ENCODE measurements around the gene METTL8.

METTL8 gene

DNA sequence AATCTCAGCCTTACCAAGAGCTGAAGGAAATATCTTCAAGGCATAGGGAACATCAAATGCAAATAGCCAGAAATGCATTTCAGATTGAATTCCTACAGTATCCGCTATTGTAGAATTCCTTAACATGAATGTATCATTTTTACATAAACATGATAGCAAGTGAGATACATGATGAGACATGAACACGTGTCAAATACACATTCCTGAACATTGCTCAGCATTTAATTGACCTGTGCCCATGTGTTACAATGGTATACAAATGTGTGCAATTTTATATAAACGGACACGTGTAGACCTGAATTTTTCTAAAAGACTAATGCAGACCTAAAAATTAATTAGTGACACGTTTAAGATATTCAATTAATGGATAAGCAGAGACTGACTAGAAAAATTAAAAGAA lies 140.1 kb downstream of the METTL8 start:
- no peak overlapping the region for H3K4me3 ChIP-seq (ENCODE audit: low read length)
- peaks cover 3% of the 10 kb centered on the region for H3K4me1 ChIP-seq (ENCODE audit: control insufficient read depth, low read depth, low read length)
- H3K9ac ChIP-seq (ENCODE audit: low read length): no peak overlapping the region
- H3K27me3 ChIP-seq (ENCODE audit: control insufficient read depth, insufficient read depth, low read length): no peaks in the 10 kb centered on the region
- no peak overlapping the region for H3K27ac ChIP-seq (ENCODE audit: low read length)
- H3K36me3 ChIP-seq (ENCODE audit: control insufficient read depth, low read depth, low read length): no peaks in the 10 kb centered on the region
- no peaks in the 10 kb centered on the region for H3K9me3 ChIP-seq (ENCODE audit: control insufficient read depth, low read depth, low read length)

DNA sequence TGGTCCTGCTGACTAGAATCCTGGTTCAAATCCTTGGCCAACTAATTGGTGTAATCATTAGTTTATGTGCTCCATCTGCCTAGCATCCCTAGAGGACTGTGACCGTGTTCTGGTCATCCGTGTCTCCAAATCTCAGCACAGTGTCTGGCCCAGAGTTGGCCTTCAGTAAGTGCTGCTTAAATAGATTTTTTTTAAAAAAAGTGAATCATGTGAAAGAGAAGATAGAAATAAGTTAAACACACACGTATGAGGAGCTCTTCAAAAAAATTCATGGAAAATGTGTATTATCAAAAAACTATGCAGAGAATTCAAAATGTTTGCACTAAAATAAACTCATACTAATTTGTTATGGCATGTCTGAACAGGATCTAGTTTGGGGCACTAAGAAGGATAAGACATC lies 143.8 kb downstream of the METTL8 start:
- Histone ChIP-seq H3K9me3 (ENCODE audit: control insufficient read depth, low read depth, low read length) (no peaks in the 10 kb centered on the region), H3K4me3 (ENCODE audit: low read length) (no peak overlapping the region), H3K4me1 (ENCODE audit: control insufficient read depth, low read depth, low read length) (peaks cover 3% of the 10 kb centered on the region), H3K9ac (ENCODE audit: low read length) (no peak overlapping the region), H3K36me3 (ENCODE audit: control insufficient read depth, low read depth, low read length) (no peaks in the 10 kb centered on the region), H3K27ac (ENCODE audit: low read length) (no peak overlapping the region), H3K27me3 (ENCODE audit: control insufficient read depth, insufficient read depth, low read length) (no peaks in the 10 kb centered on the region)

DNA sequence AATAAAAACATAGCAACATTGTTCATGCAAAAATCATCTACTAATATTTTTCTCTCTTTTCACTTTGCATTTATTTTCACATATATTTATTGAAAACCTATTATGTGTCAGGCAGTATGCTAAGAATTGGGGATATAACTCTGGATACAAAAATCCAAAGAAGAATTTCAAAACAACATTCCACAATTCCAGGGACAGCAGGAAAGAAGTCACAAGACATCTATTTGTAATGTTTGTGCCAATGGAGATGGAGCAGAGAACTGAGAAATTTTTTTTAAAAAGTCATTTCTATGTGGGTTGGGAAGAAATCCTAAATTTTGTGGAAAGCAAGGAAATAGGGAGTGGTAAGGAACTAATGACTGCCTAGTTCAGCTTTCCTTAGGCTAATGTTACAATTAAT lies 144.5 kb downstream of the METTL8 start:
- H3K36me3 ChIP-seq (ENCODE audit: control insufficient read depth, low read depth, low read length): no peaks in the 10 kb centered on the region
- no peak overlapping the region for H3K4me3 ChIP-seq (ENCODE audit: low read length)
- H3K27ac ChIP-seq (ENCODE audit: low read length): no peak overlapping the region
- no peak overlapping the region for H3K9ac ChIP-seq (ENCODE audit: low read length)
- peaks cover 3% of the 10 kb centered on the region for H3K4me1 ChIP-seq (ENCODE audit: control insufficient read depth, low read depth, low read length)
- H3K27me3 ChIP-seq (ENCODE audit: control insufficient read depth, insufficient read depth, low read length): no peaks in the 10 kb centered on the region
- no peaks in the 10 kb centered on the region for H3K9me3 ChIP-seq (ENCODE audit: control insufficient read depth, low read depth, low read length)

DNA sequence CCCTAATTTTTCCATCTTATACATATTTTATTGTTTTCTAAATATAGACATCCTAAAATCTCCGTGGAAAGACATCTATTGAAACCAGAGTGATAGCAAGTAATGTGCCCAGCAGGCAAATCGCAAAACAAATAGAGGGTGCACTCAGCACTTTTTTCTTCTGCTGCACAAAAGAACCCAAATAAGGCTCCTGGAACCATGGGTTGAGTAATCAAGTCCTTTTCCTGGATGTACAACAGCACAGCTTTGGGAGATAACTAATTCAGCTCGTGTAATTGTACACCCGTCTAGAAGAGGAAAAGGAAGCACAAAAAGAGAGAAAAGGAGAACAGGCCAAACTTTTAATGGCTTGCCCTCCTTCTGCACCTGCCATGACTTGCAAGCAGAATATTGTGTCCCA lies 146.2 kb downstream of the METTL8 start:
- Histone ChIP-seq H3K9ac (ENCODE audit: low read length) (no peak overlapping the region), H3K36me3 (ENCODE audit: control insufficient read depth, low read depth, low read length) (no peaks in the 10 kb centered on the region), H3K9me3 (ENCODE audit: control insufficient read depth, low read depth, low read length) (no peaks in the 10 kb centered on the region), H3K27me3 (ENCODE audit: control insufficient read depth, insufficient read depth, low read length) (no peaks in the 10 kb centered on the region), H3K4me3 (ENCODE audit: low read length) (no peak overlapping the region), H3K27ac (ENCODE audit: low read length) (no peak overlapping the region), H3K4me1 (ENCODE audit: control insufficient read depth, low read depth, low read length) (peaks cover 3% of the 10 kb centered on the region)

DNA sequence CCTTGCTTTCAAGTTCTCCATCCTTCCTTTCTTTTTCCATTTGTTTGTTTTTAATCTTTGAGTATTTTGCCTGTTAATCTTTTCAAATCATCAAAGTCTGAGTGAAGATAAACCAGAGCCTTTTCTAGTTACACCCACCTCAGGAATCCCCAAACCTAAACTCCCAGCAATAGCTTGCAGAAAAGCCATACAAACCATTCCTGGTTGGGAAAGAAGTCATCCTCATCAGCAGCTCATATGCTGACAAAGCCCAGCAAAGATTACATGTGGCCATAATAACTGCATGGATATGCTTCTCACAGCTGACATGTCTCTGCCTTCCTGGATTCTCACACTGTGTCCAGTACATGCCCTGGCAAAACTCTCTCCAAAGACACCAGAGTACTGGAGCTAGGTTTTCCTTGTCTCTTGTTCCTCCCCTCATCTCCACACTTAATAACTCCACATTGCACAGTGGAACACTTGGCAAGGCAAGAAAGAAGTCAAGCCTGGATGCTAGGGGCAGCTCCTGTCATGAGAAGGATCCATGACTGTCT lies 146.7 kb downstream of the METTL8 start:
- Histone ChIP-seq H3K4me3 (ENCODE audit: low read length) (no peak overlapping the region), H3K36me3 (ENCODE audit: control insufficient read depth, low read depth, low read length) (no peaks in the 10 kb centered on the region), H3K27ac (ENCODE audit: low read length) (no peak overlapping the region), H3K9me3 (ENCODE audit: control insufficient read depth, low read depth, low read length) (no peaks in the 10 kb centered on the region), H3K27me3 (ENCODE audit: control insufficient read depth, insufficient read depth, low read length) (no peaks in the 10 kb centered on the region), H3K9ac (ENCODE audit: low read length) (no peak overlapping the region), H3K4me1 (ENCODE audit: control insufficient read depth, low read depth, low read length) (peaks cover 3% of the 10 kb centered on the region)

DNA sequence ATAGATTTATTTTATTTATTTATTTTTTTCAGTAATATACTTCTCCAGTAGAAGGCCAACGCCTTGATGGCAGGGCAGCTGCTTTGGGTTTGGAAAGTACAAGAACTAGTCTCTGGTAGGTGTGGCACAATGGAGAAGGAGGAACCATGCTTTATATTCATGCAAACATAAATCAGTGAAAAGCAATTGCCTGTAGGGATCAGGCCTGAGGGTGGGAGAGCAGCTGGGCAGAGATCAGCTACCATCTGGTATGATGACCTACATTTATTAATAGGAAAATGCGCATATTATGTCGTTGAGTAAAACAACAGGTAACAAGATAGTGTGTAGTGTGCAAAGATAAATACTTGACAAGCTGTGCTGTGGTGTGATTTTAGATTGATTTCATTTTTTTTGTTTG lies 152.7 kb downstream of the METTL8 start:
- no peaks in the 10 kb centered on the region for H3K27me3 ChIP-seq (ENCODE audit: control insufficient read depth, insufficient read depth, low read length)
- H3K27ac ChIP-seq (ENCODE audit: low read length): no peak overlapping the region
- no peak overlapping the region for H3K9ac ChIP-seq (ENCODE audit: low read length)
- H3K9me3 ChIP-seq (ENCODE audit: control insufficient read depth, low read depth, low read length): no peaks in the 10 kb centered on the region
- no peaks in the 10 kb centered on the region for H3K4me1 ChIP-seq (ENCODE audit: control insufficient read depth, low read depth, low read length)
- no peak overlapping the region for H3K4me3 ChIP-seq (ENCODE audit: low read length)
- H3K36me3 ChIP-seq (ENCODE audit: control insufficient read depth, low read depth, low read length): no peaks in the 10 kb centered on the region

DNA sequence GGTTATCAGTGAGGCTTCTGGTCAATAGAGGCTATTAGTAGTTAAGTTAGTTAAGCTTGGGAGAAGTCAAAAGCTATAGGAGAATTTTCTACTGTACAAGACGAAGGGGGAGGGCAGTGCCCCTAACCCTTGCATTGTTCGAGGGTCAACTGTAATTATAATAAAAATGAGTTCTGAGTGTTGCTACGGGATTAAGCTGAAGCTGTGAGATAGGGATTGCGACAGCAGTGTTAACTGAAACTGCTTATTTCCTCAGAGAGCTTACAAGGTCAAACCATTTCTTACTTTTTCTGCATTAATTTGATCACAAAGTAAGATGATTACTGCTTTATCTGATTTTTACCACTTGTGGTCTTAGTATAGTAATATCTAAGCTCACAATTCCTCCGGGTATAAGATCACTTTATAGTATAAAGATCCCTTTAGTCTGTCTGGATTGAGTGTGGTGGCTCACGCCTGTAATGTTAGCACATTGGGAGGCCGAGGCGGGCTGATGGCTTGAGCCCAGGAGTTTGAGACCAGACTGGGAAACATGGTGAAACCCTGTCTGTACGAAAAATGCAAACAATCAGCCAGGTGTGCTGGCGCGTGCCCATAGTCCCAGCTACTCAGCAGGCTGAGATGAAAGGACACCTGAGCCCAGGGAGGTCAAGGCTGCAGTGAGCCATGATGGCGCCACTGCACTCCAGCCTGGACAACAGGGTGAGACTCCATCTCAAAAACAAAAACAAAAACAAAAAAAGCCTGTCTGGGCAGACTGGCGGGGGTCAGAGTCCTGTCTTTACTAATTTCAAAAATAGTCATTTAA lies 153.6 kb downstream of the METTL8 start:
- Histone ChIP-seq H3K4me3 (ENCODE audit: low read length) (no peak overlapping the region), H3K9me3 (ENCODE audit: control insufficient read depth, low read depth, low read length) (no peaks in the 10 kb centered on the region), H3K4me1 (ENCODE audit: control insufficient read depth, low read depth, low read length) (no peaks in the 10 kb centered on the region), H3K27me3 (ENCODE audit: control insufficient read depth, insufficient read depth, low read length) (no peaks in the 10 kb centered on the region), H3K36me3 (ENCODE audit: control insufficient read depth, low read depth, low read length) (no peaks in the 10 kb centered on the region), H3K27ac (ENCODE audit: low read length) (no peak overlapping the region), H3K9ac (ENCODE audit: low read length) (no peak overlapping the region)

DNA sequence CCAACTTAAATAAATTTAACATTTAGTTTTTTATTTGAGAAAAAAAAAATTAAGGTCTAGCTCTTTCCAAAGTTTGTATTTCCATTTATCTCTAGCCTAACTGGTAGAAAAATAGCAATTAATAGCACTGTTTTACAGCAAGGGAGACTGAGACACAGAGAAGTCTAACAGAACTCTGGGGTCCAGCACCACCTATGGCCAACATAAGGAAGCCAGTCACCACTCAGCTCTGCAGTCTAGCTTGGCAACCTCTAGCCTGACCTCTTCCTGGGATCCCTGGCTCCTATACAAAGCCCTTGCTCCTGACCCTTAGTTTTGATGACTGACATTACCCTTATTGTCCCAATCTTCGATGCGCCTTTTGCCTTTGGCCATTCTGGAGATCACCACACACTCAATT lies 159.0 kb downstream of the METTL8 start:
- H3K27ac ChIP-seq (ENCODE audit: low read length): no peak overlapping the region
- H3K9ac ChIP-seq (ENCODE audit: low read length): no peak overlapping the region
- no peaks in the 10 kb centered on the region for H3K9me3 ChIP-seq (ENCODE audit: control insufficient read depth, low read depth, low read length)
- no peaks in the 10 kb centered on the region for H3K27me3 ChIP-seq (ENCODE audit: control insufficient read depth, insufficient read depth, low read length)
- H3K4me1 ChIP-seq (ENCODE audit: control insufficient read depth, low read depth, low read length): peaks cover 10% of the 10 kb centered on the region
- no peaks in the 10 kb centered on the region for H3K36me3 ChIP-seq (ENCODE audit: control insufficient read depth, low read depth, low read length)
- no peak overlapping the region for H3K4me3 ChIP-seq (ENCODE audit: low read length)

DNA sequence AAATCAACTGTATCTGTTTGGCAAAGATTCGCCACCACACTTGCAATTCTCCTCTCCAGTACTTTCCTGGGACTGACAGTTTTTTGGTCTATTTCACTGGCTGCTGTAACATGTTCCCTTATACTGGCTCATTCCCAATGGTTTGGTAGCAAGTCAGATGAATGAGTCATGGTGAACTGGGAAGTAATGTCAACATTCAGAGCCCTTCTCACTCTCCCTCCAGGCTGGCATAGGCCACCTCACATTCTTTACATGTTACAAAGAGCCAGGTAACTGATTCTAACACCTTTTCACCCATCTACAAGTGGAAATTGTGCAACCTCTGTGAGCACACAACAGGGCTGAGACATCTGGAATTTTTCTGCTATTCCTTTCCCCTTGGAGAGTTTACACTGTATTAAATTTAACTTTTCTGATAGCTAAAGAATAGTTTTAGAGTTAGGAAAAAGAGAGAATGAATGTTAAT lies 161.8 kb downstream of the METTL8 start:
- H3K4me3 ChIP-seq (ENCODE audit: low read length): no peak overlapping the region
- no peaks in the 10 kb centered on the region for H3K36me3 ChIP-seq (ENCODE audit: control insufficient read depth, low read depth, low read length)
- H3K27ac ChIP-seq (ENCODE audit: low read length): no peak overlapping the region
- no peak overlapping the region for H3K9ac ChIP-seq (ENCODE audit: low read length)
- H3K9me3 ChIP-seq (ENCODE audit: control insufficient read depth, low read depth, low read length): no peaks in the 10 kb centered on the region
- H3K27me3 ChIP-seq (ENCODE audit: control insufficient read depth, insufficient read depth, low read length): no peaks in the 10 kb centered on the region
- H3K4me1 ChIP-seq (ENCODE audit: control insufficient read depth, low read depth, low read length): peaks cover 15% of the 10 kb centered on the region

DNA sequence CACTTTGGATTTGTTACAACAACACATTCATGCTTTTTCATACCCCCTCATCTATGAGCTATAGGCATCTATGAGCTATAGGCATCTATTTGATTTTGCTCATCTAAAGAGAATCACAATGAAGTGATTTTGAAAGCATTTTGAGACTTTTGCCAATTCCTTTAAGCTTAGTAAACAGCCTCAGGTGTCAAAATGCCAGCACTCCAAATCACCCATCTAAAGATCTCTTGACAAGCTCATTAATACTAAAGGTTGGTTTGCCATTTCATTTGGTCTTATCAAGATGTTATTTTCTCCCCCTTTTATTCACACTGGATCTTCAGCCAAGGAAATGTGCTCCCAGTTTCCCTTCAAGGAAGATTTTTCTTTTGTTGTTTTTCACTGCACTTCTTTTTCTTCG lies 162.4 kb downstream of the METTL8 start:
- H3K27me3 ChIP-seq (ENCODE audit: control insufficient read depth, insufficient read depth, low read length): no peaks in the 10 kb centered on the region
- peaks cover 15% of the 10 kb centered on the region for H3K4me1 ChIP-seq (ENCODE audit: control insufficient read depth, low read depth, low read length)
- no peaks in the 10 kb centered on the region for H3K9me3 ChIP-seq (ENCODE audit: control insufficient read depth, low read depth, low read length)
- H3K9ac ChIP-seq (ENCODE audit: low read length): no peak overlapping the region
- no peak overlapping the region for H3K27ac ChIP-seq (ENCODE audit: low read length)
- H3K36me3 ChIP-seq (ENCODE audit: control insufficient read depth, low read depth, low read length): no peaks in the 10 kb centered on the region
- H3K4me3 ChIP-seq (ENCODE audit: low read length): no peak overlapping the region

DNA sequence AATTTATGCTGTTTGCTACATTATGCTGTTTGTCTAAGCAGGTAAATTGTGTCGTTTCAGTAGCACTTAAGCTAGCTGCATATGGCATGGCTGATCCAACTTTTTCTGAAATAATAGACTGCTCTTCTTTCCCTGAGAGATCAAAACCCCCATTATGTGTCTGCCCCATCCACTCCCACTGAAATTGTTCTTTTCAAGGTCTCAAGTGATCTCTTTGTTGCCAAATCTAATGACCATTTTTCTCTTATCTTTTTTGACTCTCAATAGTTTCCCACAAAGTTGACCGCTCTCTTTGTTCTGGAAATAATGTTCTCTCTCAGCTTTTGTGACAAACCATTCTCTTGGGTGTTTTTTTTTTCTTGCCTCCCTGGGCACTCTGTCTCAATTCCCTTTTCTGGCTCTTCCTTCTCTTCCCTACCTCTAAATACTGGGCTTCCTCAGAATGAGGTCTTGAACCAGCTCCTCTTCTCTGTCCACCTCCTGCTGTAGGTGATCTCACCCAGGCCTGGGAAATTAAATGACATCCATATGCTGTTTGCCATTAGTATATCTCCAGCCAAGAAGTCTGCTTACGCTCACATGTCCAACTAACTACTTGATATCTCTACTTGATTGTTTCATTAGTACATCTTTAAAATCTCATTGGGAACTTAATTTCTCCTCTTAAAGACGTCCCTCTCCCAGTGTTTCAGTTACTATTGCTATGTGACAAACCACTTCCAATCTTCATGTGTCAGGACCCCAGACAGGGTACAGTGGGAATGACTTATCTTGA lies 165.7 kb downstream of the METTL8 start:
- Histone ChIP-seq H3K27me3 (ENCODE audit: control insufficient read depth, insufficient read depth, low read length) (no peaks in the 10 kb centered on the region), H3K4me1 (ENCODE audit: control insufficient read depth, low read depth, low read length) (peaks cover 15% of the 10 kb centered on the region), H3K36me3 (ENCODE audit: control insufficient read depth, low read depth, low read length) (no peaks in the 10 kb centered on the region), H3K9ac (ENCODE audit: low read length) (no peak overlapping the region), H3K9me3 (ENCODE audit: control insufficient read depth, low read depth, low read length) (no peaks in the 10 kb centered on the region), H3K4me3 (ENCODE audit: low read length) (no peak overlapping the region), H3K27ac (ENCODE audit: low read length) (no peak overlapping the region)
